Measurements from ENCODE around the gene FOXL2. TPM values are rescaled to one million over a fixed set of nuclear protein-coding genes. Genes with fewer than 3 reads are reported as not detected.

Gene FOXL2
- total RNA-seq, 1 donor from 2014 or later: not detected

GRCh38 chr3:138912237-138912636 lies 34.7 kb downstream of the FOXL2 start:
- Histone ChIP-seq H3K27me3 (peaks cover 12% of the 10 kb centered on the region), H3K4me2 (no peak overlapping the region), H3K27ac (no peak overlapping the region), H3K9ac (no peak overlapping the region), H3K79me2 (ENCODE audit: low read depth) (no peaks in the 10 kb centered on the region), H3K36me3 (no peaks in the 10 kb centered on the region), H2AFZ (replicated peaks) (no peak overlapping the region), H4K20me1 (ENCODE audit: low read depth) (no peaks in the 10 kb centered on the region), H3K4me1 (no peaks in the 10 kb centered on the region), H3K4me3 (no peak overlapping the region), H3K9me3 (ENCODE audit: low read depth) (no peaks in the 10 kb centered on the region), H3F3A (ENCODE audit: low read depth) (no peaks in the 10 kb centered on the region)
- Mint-ChIP-seq H3K27ac (no peak overlapping the region), H3K9me3 (no peaks in the 10 kb centered on the region), H3K4me1 (peaks cover 5% of the 10 kb centered on the region), H3K36me3 (no peaks in the 10 kb centered on the region), H3K4me3 (no peak overlapping the region), H3K27me3 (ENCODE audit: insufficient read depth, low read depth) (peaks cover 8% of the 10 kb centered on the region)
- no peak for DNase-seq (ENCODE audit: low spot score)
- TF ChIP-seq EZH2 (IDR thresholded peaks at IDR 0.05) (no peak), CTCF (IDR thresholded peaks at IDR 0.05) (no peak), EZH2phosphoT487 (IDR thresholded peaks at IDR 0.05) (no peak)

- no peak overlapping the region for H3K27ac ChIP-seq
- TF ChIP-seq EZH2 (IDR thresholded peaks at IDR 0.05) (no peak), EZH2phosphoT487 (IDR thresholded peaks at IDR 0.05) (no peak), CTCF (IDR thresholded peaks at IDR 0.05) (no peak)
- Mint-ChIP-seq H3K27ac (no peak overlapping the region), H3K4me3 (no peak overlapping the region), H3K9me3 (no peaks in the 10 kb centered on the region), H3K36me3 (no peaks in the 10 kb centered on the region), H3K4me1 (peaks cover 5% of the 10 kb centered on the region), H3K27me3 (ENCODE audit: insufficient read depth, low read depth) (peaks cover 7% of the 10 kb centered on the region)
- H2AFZ ChIP-seq (replicated peaks): no peak overlapping the region
- no peaks in the 10 kb centered on the region for H3K36me3 ChIP-seq
- H3F3A ChIP-seq (ENCODE audit: low read depth): no peaks in the 10 kb centered on the region
- no peaks in the 10 kb centered on the region for H4K20me1 ChIP-seq (ENCODE audit: low read depth)
- DNase-seq (ENCODE audit: low spot score): no peak
- no peak overlapping the region for H3K4me3 ChIP-seq
- no peaks in the 10 kb centered on the region for H3K79me2 ChIP-seq (ENCODE audit: low read depth)
- no peak overlapping the region for H3K9ac ChIP-seq
- no peaks in the 10 kb centered on the region for H3K4me1 ChIP-seq
- H3K27me3 ChIP-seq: peaks cover 6% of the 10 kb centered on the region
- H3K4me2 ChIP-seq: no peak overlapping the region
- H3K9me3 ChIP-seq (ENCODE audit: low read depth): no peaks in the 10 kb centered on the region
These were observed 35.3 kb downstream of the FOXL2 start for GRCh38 chr3:138911621-138912020.

GRCh38 chr3:138909904-138910303 lies 37.0 kb downstream of the FOXL2 start:
- no peak overlapping the region for H3K4me3 Mint-ChIP-seq
- H3K36me3 ChIP-seq: no peaks in the 10 kb centered on the region
- no peak overlapping the region for H3K4me2 ChIP-seq
- H3K27me3 ChIP-seq: no peaks in the 10 kb centered on the region
- H3K27ac Mint-ChIP-seq: no peak overlapping the region
- no peaks in the 10 kb centered on the region for H3K79me2 ChIP-seq (ENCODE audit: low read depth)
- H3K4me1 Mint-ChIP-seq: peaks cover 1% of the 10 kb centered on the region
- no peak overlapping the region for H3K9ac ChIP-seq
- no peaks in the 10 kb centered on the region for H3K9me3 ChIP-seq (ENCODE audit: low read depth)
- no peak for DNase-seq (ENCODE audit: low spot score)
- TF ChIP-seq CTCF (IDR thresholded peaks at IDR 0.05): no peak
- no peak for TF ChIP-seq EZH2phosphoT487 (IDR thresholded peaks at IDR 0.05)
- no peak for TF ChIP-seq EZH2 (IDR thresholded peaks at IDR 0.05)
- H3F3A ChIP-seq (ENCODE audit: low read depth): no peaks in the 10 kb centered on the region
- H4K20me1 ChIP-seq (ENCODE audit: low read depth): no peaks in the 10 kb centered on the region
- no peak overlapping the region for H3K4me3 ChIP-seq
- H2AFZ ChIP-seq (replicated peaks): no peak overlapping the region
- peaks cover 3% of the 10 kb centered on the region for H3K27me3 Mint-ChIP-seq (ENCODE audit: insufficient read depth, low read depth)
- H3K36me3 Mint-ChIP-seq: no peaks in the 10 kb centered on the region
- no peaks in the 10 kb centered on the region for H3K4me1 ChIP-seq
- no peak overlapping the region for H3K27ac ChIP-seq
- no peaks in the 10 kb centered on the region for H3K9me3 Mint-ChIP-seq

Data from neural progenitor cell (in vitro differentiated cells).